Measurements from ENCODE around the gene AHRR. TPM values are rescaled to one million over a fixed set of nuclear protein-coding genes. Genes with fewer than 3 reads are reported as not detected.

AHRR gene
- total RNA-seq, 1 experiment from 2014 or later, result 1.9 TPM

DNA sequence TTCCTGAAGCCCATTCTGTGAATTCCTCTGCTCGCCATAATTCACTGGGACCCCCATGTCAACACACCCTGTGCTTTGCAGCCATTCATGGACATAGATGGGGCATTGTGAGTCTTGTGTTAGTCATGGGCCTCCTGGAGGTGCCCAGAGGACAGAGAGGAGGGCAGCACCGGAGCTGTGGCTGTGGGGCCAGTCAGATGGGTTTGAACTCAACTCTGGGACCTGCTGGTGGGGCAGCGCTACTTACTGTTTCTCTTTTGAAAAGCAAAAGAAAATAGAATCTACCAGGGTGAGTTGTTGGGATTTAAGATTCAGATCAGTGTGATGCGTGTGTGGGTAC lies 110.2 kb downstream of the AHRR start:
- H3K9me2 ChIP-seq (replicated peaks; ENCODE audit: low read length), result no peaks in the 10 kb centered on the region
- no peak overlapping the region for H3K27ac ChIP-seq (ENCODE audit: low read length)
- no peak overlapping the region for H3K9ac ChIP-seq (ENCODE audit: low read length)
- no peaks in the 10 kb centered on the region for H3K36me3 ChIP-seq (ENCODE audit: low read depth, low read length)
- TF ChIP-seq, protein P1, sequence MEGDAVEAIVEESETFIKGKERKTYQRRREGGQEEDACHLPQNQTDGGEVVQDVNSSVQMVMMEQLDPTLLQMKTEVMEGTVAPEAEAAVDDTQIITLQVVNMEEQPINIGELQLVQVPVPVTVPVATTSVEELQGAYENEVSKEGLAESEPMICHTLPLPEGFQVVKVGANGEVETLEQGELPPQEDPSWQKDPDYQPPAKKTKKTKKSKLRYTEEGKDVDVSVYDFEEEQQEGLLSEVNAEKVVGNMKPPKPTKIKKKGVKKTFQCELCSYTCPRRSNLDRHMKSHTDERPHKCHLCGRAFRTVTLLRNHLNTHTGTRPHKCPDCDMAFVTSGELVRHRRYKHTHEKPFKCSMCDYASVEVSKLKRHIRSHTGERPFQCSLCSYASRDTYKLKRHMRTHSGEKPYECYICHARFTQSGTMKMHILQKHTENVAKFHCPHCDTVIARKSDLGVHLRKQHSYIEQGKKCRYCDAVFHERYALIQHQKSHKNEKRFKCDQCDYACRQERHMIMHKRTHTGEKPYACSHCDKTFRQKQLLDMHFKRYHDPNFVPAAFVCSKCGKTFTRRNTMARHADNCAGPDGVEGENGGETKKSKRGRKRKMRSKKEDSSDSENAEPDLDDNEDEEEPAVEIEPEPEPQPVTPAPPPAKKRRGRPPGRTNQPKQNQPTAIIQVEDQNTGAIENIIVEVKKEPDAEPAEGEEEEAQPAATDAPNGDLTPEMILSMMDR (conservative IDR thresholded peaks at IDR 0.05; ENCODE audit: low read depth, low read length), result no peak
- TF ChIP-seq EZH2phosphoT487 (IDR thresholded peaks at IDR 0.05; ENCODE audit: borderline replicate concordance, low read length) (no peak), EZH2 (IDR thresholded peaks at IDR 0.05; ENCODE audit: low read length, unreplicated experiment) (no peak)
- no peaks in the 10 kb centered on the region for H3K27me3 ChIP-seq (ENCODE audit: low read length)
- BruUV-seq (replicated peaks), result no TSS peak
- ChIA-PET CTCF (interaction anchor here (0.6 to 1.6 kb wide), 2 partner anchors 113 to 115 kb away, joined by 3 to 19 read pairs; no protein-coding TSS in a partner anchor), POLR2A (ENCODE audit: unreplicated experiment) (no interaction called here)
- H3F3A ChIP-seq (ENCODE audit: low read length, unreplicated experiment), result no peaks in the 10 kb centered on the region
- DNase-seq (no peak), ATAC-seq (no peak)
- intact Hi-C loops (cut with micrococcal nuclease), result loop anchor here (5.0 kb wide), 1 partner anchor 114 kb away; no protein-coding TSS in a partner anchor
- no peaks in the 10 kb centered on the region for H4K20me1 ChIP-seq (ENCODE audit: low read length)
- no peaks in the 10 kb centered on the region for H3K9me3 ChIP-seq (ENCODE audit: low read length)
- H2AFZ ChIP-seq (ENCODE audit: low read length), result no peak overlapping the region
- no peak overlapping the region for H3K4me2 ChIP-seq (ENCODE audit: low read length)
- H3K4me3 ChIP-seq (ENCODE audit: low read length), result no peak overlapping the region
- no peaks in the 10 kb centered on the region for H3K4me1 ChIP-seq (ENCODE audit: insufficient read depth, low read length)
- H3K79me2 ChIP-seq (ENCODE audit: low read length), result no peaks in the 10 kb centered on the region

DNA sequence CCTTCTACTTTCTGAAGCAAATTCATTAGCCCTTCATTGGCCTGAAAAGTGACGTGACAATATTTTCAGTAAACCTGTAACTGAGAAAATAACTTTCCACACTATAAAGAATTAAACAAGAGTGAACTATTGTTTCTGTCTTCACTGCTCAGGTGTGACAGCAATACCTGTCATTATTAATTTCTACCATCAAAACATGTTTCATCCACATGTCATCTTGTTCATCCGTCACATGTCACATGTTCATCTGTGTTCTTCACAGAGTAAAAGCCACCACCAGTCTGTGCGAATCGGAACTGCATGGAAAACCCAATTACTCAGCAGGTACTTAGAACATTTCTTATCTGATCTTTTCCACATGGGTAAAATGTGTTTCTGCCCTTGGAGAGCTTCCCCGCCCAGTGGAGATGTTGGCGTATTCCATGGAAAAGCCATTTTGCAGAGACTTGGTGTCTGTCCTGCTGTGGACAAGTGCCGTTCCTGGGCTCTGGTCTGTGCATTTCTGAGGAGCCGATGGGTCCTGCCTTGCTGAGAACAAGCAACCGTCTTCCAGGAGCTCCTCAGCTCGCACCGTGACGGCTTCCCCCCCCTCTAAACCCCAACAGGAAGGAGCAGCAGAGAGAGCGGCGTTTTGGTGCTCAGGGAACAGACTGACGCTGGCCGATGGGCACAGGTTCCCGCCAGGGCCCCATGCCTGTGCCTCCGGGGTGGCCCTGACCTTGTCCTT lies 110.8 kb downstream of the AHRR start:
- ATAC-seq (no peak), DNase-seq (no peak)
- H3K9me3 ChIP-seq (ENCODE audit: low read length), result no peaks in the 10 kb centered on the region
- POLR2A ChIA-PET (ENCODE audit: unreplicated experiment), result no interaction called here
- intact Hi-C loops (cut with micrococcal nuclease), result loop anchor here (5.0 kb wide), 1 partner anchor 115 kb away; no protein-coding TSS in a partner anchor
- H4K20me1 ChIP-seq (ENCODE audit: low read length), result no peaks in the 10 kb centered on the region
- H3K36me3 ChIP-seq (ENCODE audit: low read depth, low read length), result no peaks in the 10 kb centered on the region
- H3K27ac ChIP-seq (ENCODE audit: low read length), result no peak overlapping the region
- TF ChIP-seq, protein P1 (conservative IDR thresholded peaks at IDR 0.05; ENCODE audit: low read depth, low read length), result no peak
- no peak for TF ChIP-seq EZH2 (IDR thresholded peaks at IDR 0.05; ENCODE audit: low read length, unreplicated experiment)
- TF ChIP-seq EZH2phosphoT487 (IDR thresholded peaks at IDR 0.05; ENCODE audit: borderline replicate concordance, low read length), result no peak
- no TSS peak for BruUV-seq (replicated peaks)
- H3K4me3 ChIP-seq (ENCODE audit: low read length), result no peak overlapping the region
- H3K9ac ChIP-seq (ENCODE audit: low read length), result no peak overlapping the region
- no peak overlapping the region for H2AFZ ChIP-seq (ENCODE audit: low read length)
- no peaks in the 10 kb centered on the region for H3K9me2 ChIP-seq (replicated peaks; ENCODE audit: low read length)
- H3F3A ChIP-seq (ENCODE audit: low read length, unreplicated experiment), result no peaks in the 10 kb centered on the region
- CTCF ChIA-PET, result no interaction called here
- no peaks in the 10 kb centered on the region for H3K79me2 ChIP-seq (ENCODE audit: low read length)
- no peaks in the 10 kb centered on the region for H3K27me3 ChIP-seq (ENCODE audit: low read length)
- H3K4me1 ChIP-seq (ENCODE audit: insufficient read depth, low read length), result no peaks in the 10 kb centered on the region
- no peak overlapping the region for H3K4me2 ChIP-seq (ENCODE audit: low read length)
